MCF 10A (cell line): ENCODE data around the gene SORBS2. TPM values are rescaled to one million over a fixed set of nuclear protein-coding genes. Genes with fewer than 3 reads are reported as not detected.

ENCODE experiments used
- BruUV-seq: library from RNA; stranded (reverse); fragments of 400-500 nt; replicated peaks from 2 replicates; lab custom pipeline; 2021; lab: Mats Ljungman, UMichigan
- CTCF ChIA-PET: fragments of 300-600 bp; sonication (Branson Sonifier 250); formaldehyde crosslinking; extraction: SDS; loops from one replicate; lab custom pipeline; 2021; ENCODE audit warnings: antibody characterized with exemption, inconsistent platforms; lab: Yijun Ruan, JAX
- POLR2A ChIA-PET: fragments of 300-600, 350-650 bp; sonication (Branson Sonifier 250); formaldehyde crosslinking; extraction: SDS; loops from one replicate; lab custom pipeline; 2020; ENCODE audit warnings: antibody characterized with exemption, inconsistent platforms; lab: Yijun Ruan, JAX
- DNase-seq: peaks from one replicate; pipeline ENCODE4 v3.0.0-alpha.2; 2018; ENCODE audit not compliant: unreplicated experiment
- H3K27ac Mint-ChIP-seq: one replicate; pipeline ENCODE4 v1.8.0; 2022; ENCODE audit warnings: mild to moderate bottlenecking, low read depth, mixed read lengths; ENCODE audit not compliant: unreplicated experiment
- H3K27me3 Mint-ChIP-seq: one replicate; pipeline ENCODE4 v1.8.0; 2022; ENCODE audit warnings: mixed read lengths; ENCODE audit not compliant: insufficient read depth, unreplicated experiment
- H3K36me3 Mint-ChIP-seq: one replicate; pipeline ENCODE4 v1.8.0; 2022; ENCODE audit warnings: mild to moderate bottlenecking, moderate library complexity, mixed read lengths; ENCODE audit not compliant: insufficient read depth, unreplicated experiment
- H3K4me1 Mint-ChIP-seq: one replicate; pipeline ENCODE4 v1.8.0; 2022; ENCODE audit warnings: mixed read lengths; ENCODE audit not compliant: insufficient read depth, unreplicated experiment
- H3K4me3 Mint-ChIP-seq: one replicate; pipeline ENCODE4 v1.8.0; 2022; ENCODE audit warnings: mild to moderate bottlenecking, moderate library complexity, mixed read lengths; ENCODE audit not compliant: unreplicated experiment
- H3K9me3 Mint-ChIP-seq: one replicate; pipeline ENCODE4 v1.8.0; 2022; ENCODE audit warnings: mixed read lengths; ENCODE audit not compliant: unreplicated experiment
- CTCF ChIP-seq: fragments of 200-600 bp; IDR thresholded peaks from one replicate; pipeline ENCODE4 v1.8.0; 2022; ENCODE audit warnings: antibody characterized with exemption, mild to moderate bottlenecking; ENCODE audit not compliant: unreplicated experiment
- intact Hi-C: fragments of 100-400 bp; cut with micrococcal nuclease; formaldehyde crosslinking; loops from 2 replicates; pipeline ENCODE4 v1.14.1; 2022
- total RNA-seq: library from RNA; stranded (reverse); gene quantifications from 2 replicates; pipeline ENCODE4 v1.2.3, GENCODE V29; 2022

SORBS2 gene
- total RNA-seq, 1 experiment from 2014 or later = 19.3 TPM

- POLR2A ChIA-PET = no interaction called here
- CTCF ChIA-PET = no interaction called here
- no peak for DNase-seq
- no peak overlapping the region for H3K4me3 Mint-ChIP-seq
- H3K36me3 Mint-ChIP-seq = no peaks in the 10 kb centered on the region
- no peaks in the 10 kb centered on the region for H3K27me3 Mint-ChIP-seq
- intact Hi-C loops = no loop called here
- no TSS peak for BruUV-seq
- no peak for TF ChIP-seq CTCF
- H3K27ac Mint-ChIP-seq = no peak overlapping the region
- peaks cover 5% of the 10 kb centered on the region for H3K4me1 Mint-ChIP-seq
- no peaks in the 10 kb centered on the region for H3K9me3 Mint-ChIP-seq
These were observed 59.1 kb downstream of the SORBS2 start for GRCh38 chr4:185752872-185753271.

- no peaks in the 10 kb centered on the region for H3K9me3 Mint-ChIP-seq
- no peak overlapping the region for H3K27ac Mint-ChIP-seq
- H3K27me3 Mint-ChIP-seq = no peaks in the 10 kb centered on the region
- ChIA-PET POLR2A (interaction anchor here (2.0 kb wide), 1 partner anchor 11 kb away, joined by 5 read pairs; no protein-coding TSS in a partner anchor), CTCF (no interaction called here)
- H3K4me3 Mint-ChIP-seq = no peak overlapping the region
- BruUV-seq = no TSS peak
- no peak for TF ChIP-seq CTCF
- H3K36me3 Mint-ChIP-seq = no peaks in the 10 kb centered on the region
- intact Hi-C loops = no loop called here
- H3K4me1 Mint-ChIP-seq = no peaks in the 10 kb centered on the region
- DNase-seq = no peak
These were observed 62.1 kb downstream of the SORBS2 start for GRCh38 chr4:185749858-185750257.

GRCh38 chr4:185748901-185749390 lies 63.0 kb downstream of the SORBS2 start:
- TF ChIP-seq CTCF = no peak
- no peak overlapping the region for H3K27ac Mint-ChIP-seq
- H3K36me3 Mint-ChIP-seq = no peaks in the 10 kb centered on the region
- CTCF ChIA-PET = interaction anchor here (1.0 to 1.5 kb wide), 2 partner anchors 18 to 289 kb away, joined by 3 to 4 read pairs; no protein-coding TSS in a partner anchor
- H3K4me3 Mint-ChIP-seq = no peak overlapping the region
- H3K4me1 Mint-ChIP-seq = peaks cover 3% of the 10 kb centered on the region
- intact Hi-C loops = no loop called here
- H3K27me3 Mint-ChIP-seq = no peaks in the 10 kb centered on the region
- BruUV-seq = no TSS peak
- POLR2A ChIA-PET = interaction anchor here (0.6 to 2.0 kb wide), 2 partner anchors 12 to 116 kb away, joined by 4 to 5 read pairs; no protein-coding TSS in a partner anchor
- no peak for DNase-seq
- no peaks in the 10 kb centered on the region for H3K9me3 Mint-ChIP-seq

- intact Hi-C loops = no loop called here
- DNase-seq = no peak
- POLR2A ChIA-PET = no interaction called here
- peaks cover 26% of the 10 kb centered on the region for H3K4me1 Mint-ChIP-seq
- no peaks in the 10 kb centered on the region for H3K9me3 Mint-ChIP-seq
- no peak overlapping the region for H3K27ac Mint-ChIP-seq
- no peaks in the 10 kb centered on the region for H3K36me3 Mint-ChIP-seq
- CTCF ChIA-PET = no interaction called here
- no peak for TF ChIP-seq CTCF
- H3K27me3 Mint-ChIP-seq = no peaks in the 10 kb centered on the region
- no peak overlapping the region for H3K4me3 Mint-ChIP-seq
- BruUV-seq = no TSS peak
These were observed 66.1 kb downstream of the SORBS2 start for GRCh38 chr4:185745891-185746290.
